GM23338 (cell line): ENCODE results near the gene RABL6.
A peak's percentile ranks its signal among the peaks of the same experiment; 100 is the strongest.

Experiments
- CREB1 ChIP-seq: fragments of 250-450 bp; sonication (Bioruptor Pico); IDR thresholded peaks from 2 replicates; pipeline ENCODE4 v1.5.0; 2020; ENCODE audit warnings: low read depth, mild to moderate bottlenecking, moderate library complexity
- EZH2 ChIP-seq: fragments of 200-600 bp; sonication (generic); IDR thresholded peaks from one replicate; pipeline ENCODE4 v1.8.0; 2017; ENCODE audit warnings: antibody characterized with exemption, mild to moderate bottlenecking, low read depth; ENCODE audit not compliant: unreplicated experiment
- EZH2phosphoT487 ChIP-seq: fragments of 200-600 bp; sonication (generic); IDR thresholded peaks from one replicate; pipeline ENCODE4 v1.8.1; 2018; ENCODE audit warnings: antibody characterized with exemption; ENCODE audit not compliant: unreplicated experiment
- POLR2AphosphoS5 ChIP-seq: IDR thresholded peaks from 2 replicates; pipeline ENCODE4 v1.6.1; 2016; ENCODE audit warnings: antibody characterized with exemption, low read depth
- TF ChIP-seq, protein P1 (sequence below), 2 experiments: fragments of 200-600 bp in 1 of 2; sonication (generic) in 1 of 2; conservative IDR thresholded peaks; 2 replicates each; pipeline versions ENCODE4 v1.5.1 to v1.6.1; 2016 to 2017; ENCODE audit warnings: antibody characterized with exemption in 2 of 2, low read depth in 2 of 2, mild to moderate bottlenecking in 2 of 2, moderate library complexity in 1 of 2

DNA sequence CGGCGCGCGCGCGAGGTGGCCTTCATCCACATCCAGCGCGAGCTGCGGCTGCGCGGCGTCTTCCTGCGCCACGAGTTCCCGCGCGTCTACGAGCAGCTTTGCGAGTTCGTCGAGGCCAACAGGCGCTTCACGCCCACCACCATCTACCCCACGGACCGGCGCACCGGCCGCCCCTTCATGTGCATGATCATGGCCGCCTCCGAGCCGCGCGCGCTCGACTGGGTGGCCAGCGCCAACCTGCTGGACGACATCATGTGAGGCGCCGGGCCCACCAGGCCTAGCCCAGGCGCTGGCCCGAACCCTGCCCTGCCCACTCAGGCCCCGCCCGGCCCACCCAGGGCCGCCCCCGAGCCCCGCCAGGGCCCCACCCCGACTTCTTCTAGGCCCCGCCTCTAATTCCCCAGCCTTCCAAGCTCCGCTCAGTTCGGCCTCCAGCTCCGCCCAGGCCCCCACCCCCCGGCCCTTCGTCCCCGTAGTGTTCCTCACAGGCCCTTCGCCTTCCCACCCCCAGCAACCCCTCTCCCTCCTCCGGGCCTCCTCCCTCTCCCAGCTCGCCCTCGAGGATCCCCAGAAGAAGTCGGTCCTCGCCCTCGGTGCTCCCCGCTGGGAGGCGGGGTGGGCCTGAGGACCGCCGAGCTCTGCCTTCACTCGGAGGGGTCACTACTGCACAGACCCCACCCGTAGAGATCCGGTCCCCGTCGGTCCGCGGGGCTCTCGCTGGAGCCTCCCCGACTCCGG is 39.5 kb downstream of the RABL6 start:
- TF ChIP-seq, protein P1, sequence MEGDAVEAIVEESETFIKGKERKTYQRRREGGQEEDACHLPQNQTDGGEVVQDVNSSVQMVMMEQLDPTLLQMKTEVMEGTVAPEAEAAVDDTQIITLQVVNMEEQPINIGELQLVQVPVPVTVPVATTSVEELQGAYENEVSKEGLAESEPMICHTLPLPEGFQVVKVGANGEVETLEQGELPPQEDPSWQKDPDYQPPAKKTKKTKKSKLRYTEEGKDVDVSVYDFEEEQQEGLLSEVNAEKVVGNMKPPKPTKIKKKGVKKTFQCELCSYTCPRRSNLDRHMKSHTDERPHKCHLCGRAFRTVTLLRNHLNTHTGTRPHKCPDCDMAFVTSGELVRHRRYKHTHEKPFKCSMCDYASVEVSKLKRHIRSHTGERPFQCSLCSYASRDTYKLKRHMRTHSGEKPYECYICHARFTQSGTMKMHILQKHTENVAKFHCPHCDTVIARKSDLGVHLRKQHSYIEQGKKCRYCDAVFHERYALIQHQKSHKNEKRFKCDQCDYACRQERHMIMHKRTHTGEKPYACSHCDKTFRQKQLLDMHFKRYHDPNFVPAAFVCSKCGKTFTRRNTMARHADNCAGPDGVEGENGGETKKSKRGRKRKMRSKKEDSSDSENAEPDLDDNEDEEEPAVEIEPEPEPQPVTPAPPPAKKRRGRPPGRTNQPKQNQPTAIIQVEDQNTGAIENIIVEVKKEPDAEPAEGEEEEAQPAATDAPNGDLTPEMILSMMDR (conservative IDR thresholded peaks at IDR 0.05; ENCODE audit: low read depth in 2 of 2), result no peak
- no peak for TF ChIP-seq EZH2
- TF ChIP-seq EZH2phosphoT487, result no peak
- no peak for TF ChIP-seq CREB1 (CRISPR knock-in tag)
- TF ChIP-seq POLR2AphosphoS5, result peak; percentile 80
